ENCODE results near the gene MTARC2.

MTARC2 gene

GRCh38 chr1:220824031-220824989 lies 76.2 kb downstream of the MTARC2 start:
- Histone ChIP-seq H3K27ac (replicated peaks) (no peak overlapping the region), H3K4me3 (replicated peaks; ENCODE audit: insufficient read depth, low read length) (no peak overlapping the region), H3K27me3 (ENCODE audit: insufficient read depth, poor library complexity, severe bottlenecking) (no peaks in the 10 kb centered on the region)
- TF ChIP-seq, protein P1, sequence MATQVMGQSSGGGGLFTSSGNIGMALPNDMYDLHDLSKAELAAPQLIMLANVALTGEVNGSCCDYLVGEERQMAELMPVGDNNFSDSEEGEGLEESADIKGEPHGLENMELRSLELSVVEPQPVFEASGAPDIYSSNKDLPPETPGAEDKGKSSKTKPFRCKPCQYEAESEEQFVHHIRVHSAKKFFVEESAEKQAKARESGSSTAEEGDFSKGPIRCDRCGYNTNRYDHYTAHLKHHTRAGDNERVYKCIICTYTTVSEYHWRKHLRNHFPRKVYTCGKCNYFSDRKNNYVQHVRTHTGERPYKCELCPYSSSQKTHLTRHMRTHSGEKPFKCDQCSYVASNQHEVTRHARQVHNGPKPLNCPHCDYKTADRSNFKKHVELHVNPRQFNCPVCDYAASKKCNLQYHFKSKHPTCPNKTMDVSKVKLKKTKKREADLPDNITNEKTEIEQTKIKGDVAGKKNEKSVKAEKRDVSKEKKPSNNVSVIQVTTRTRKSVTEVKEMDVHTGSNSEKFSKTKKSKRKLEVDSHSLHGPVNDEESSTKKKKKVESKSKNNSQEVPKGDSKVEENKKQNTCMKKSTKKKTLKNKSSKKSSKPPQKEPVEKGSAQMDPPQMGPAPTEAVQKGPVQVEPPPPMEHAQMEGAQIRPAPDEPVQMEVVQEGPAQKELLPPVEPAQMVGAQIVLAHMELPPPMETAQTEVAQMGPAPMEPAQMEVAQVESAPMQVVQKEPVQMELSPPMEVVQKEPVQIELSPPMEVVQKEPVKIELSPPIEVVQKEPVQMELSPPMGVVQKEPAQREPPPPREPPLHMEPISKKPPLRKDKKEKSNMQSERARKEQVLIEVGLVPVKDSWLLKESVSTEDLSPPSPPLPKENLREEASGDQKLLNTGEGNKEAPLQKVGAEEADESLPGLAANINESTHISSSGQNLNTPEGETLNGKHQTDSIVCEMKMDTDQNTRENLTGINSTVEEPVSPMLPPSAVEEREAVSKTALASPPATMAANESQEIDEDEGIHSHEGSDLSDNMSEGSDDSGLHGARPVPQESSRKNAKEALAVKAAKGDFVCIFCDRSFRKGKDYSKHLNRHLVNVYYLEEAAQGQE (IDR thresholded peaks at IDR 0.05; ENCODE audit: insufficient replicate concordance, low read depth), result no peak
- TF ChIP-seq GABPA (IDR thresholded peaks at IDR 0.05; ENCODE audit: low read depth), result no peak
- TF ChIP-seq SPI1 (IDR thresholded peaks at IDR 0.05; ENCODE audit: borderline replicate concordance, low read depth), result no peak
- no peak for TF ChIP-seq POLR2AphosphoS5 (IDR thresholded peaks at IDR 0.05; ENCODE audit: low read depth)
- TF ChIP-seq, protein P2, sequence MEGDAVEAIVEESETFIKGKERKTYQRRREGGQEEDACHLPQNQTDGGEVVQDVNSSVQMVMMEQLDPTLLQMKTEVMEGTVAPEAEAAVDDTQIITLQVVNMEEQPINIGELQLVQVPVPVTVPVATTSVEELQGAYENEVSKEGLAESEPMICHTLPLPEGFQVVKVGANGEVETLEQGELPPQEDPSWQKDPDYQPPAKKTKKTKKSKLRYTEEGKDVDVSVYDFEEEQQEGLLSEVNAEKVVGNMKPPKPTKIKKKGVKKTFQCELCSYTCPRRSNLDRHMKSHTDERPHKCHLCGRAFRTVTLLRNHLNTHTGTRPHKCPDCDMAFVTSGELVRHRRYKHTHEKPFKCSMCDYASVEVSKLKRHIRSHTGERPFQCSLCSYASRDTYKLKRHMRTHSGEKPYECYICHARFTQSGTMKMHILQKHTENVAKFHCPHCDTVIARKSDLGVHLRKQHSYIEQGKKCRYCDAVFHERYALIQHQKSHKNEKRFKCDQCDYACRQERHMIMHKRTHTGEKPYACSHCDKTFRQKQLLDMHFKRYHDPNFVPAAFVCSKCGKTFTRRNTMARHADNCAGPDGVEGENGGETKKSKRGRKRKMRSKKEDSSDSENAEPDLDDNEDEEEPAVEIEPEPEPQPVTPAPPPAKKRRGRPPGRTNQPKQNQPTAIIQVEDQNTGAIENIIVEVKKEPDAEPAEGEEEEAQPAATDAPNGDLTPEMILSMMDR (IDR thresholded peaks at IDR 0.05; ENCODE audit: insufficient read depth, low read length), result no peak
- no peak for DNase-seq (ENCODE audit: low read depth in 1 of 2, low spot score in 1 of 2)

DNA sequence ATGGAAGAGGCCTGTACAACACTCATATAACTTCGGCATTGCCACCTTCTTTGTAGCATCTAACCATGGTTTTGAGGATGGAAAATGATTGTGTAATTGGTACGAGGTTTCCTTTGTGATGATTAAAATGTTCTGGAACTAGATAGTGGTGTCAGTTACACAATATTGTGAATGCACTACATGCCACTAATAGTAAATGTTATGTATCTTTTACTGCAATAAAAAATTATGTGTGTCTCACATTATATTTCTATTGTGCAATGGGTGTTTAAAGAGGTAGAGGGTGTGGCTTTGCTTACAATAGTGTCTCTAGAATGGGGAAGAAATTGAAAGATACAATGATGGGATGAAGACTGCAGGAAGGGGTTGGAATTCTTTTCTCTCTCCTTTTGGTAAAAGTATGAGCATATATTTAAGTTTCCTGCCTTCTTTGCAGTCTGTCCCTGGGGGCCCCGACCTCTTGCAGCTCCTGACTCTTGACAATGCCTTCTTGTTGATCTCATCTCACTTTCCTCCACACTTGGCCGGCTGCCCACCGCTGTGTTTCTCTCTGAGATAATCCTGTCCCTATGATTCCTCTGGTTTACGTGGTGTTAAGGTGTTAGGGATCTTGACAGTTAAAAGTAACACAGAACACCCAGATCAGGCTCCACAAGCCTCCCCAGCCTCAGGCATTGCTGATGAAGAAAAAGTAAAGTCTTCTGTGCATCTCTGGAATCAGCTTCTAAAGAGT lies 77.9 kb downstream of the MTARC2 start:
- H3K27me3 ChIP-seq (ENCODE audit: insufficient read depth, poor library complexity, severe bottlenecking), result no peaks in the 10 kb centered on the region
- TF ChIP-seq GABPA (IDR thresholded peaks at IDR 0.05; ENCODE audit: low read depth), result no peak
- TF ChIP-seq, protein P2 (IDR thresholded peaks at IDR 0.05; ENCODE audit: insufficient read depth, low read length), result no peak
- TF ChIP-seq, protein P1 (IDR thresholded peaks at IDR 0.05; ENCODE audit: insufficient replicate concordance, low read depth), result no peak
- no peak for TF ChIP-seq POLR2AphosphoS5 (IDR thresholded peaks at IDR 0.05; ENCODE audit: low read depth)
- TF ChIP-seq SPI1 (IDR thresholded peaks at IDR 0.05; ENCODE audit: borderline replicate concordance, low read depth), result no peak
- no peak overlapping the region for H3K27ac ChIP-seq (replicated peaks)
- DNase-seq (ENCODE audit: low read depth in 1 of 2, low spot score in 1 of 2), result no peak
- H3K4me3 ChIP-seq (replicated peaks; ENCODE audit: insufficient read depth, low read length), result no peak overlapping the region

GRCh38 chr1:220826729-220827128 lies 78.6 kb downstream of the MTARC2 start:
- no peak overlapping the region for H3K4me3 ChIP-seq (replicated peaks; ENCODE audit: insufficient read depth, low read length)
- TF ChIP-seq GABPA (IDR thresholded peaks at IDR 0.05; ENCODE audit: low read depth) (no peak), POLR2AphosphoS5 (IDR thresholded peaks at IDR 0.05; ENCODE audit: low read depth) (no peak), SPI1 (IDR thresholded peaks at IDR 0.05; ENCODE audit: borderline replicate concordance, low read depth) (no peak)
- TF ChIP-seq, protein P2 (IDR thresholded peaks at IDR 0.05; ENCODE audit: insufficient read depth, low read length), result no peak
- TF ChIP-seq, protein P1 (IDR thresholded peaks at IDR 0.05; ENCODE audit: insufficient replicate concordance, low read depth), result no peak
- H3K27me3 ChIP-seq (ENCODE audit: insufficient read depth, poor library complexity, severe bottlenecking), result no peaks in the 10 kb centered on the region
- DNase-seq (ENCODE audit: low read depth in 1 of 2, low spot score in 1 of 2), result no peak
- no peak overlapping the region for H3K27ac ChIP-seq (replicated peaks)

Measured in HL-60 (cell line).